ENCODE measurements around the gene GRPEL1.
"Not testable (repeated sequence)": the region's sequence is repeated elsewhere in the genome, so short reads cannot be mapped to it uniquely, and the experiment has no call there.

GRPEL1 gene

DNA sequence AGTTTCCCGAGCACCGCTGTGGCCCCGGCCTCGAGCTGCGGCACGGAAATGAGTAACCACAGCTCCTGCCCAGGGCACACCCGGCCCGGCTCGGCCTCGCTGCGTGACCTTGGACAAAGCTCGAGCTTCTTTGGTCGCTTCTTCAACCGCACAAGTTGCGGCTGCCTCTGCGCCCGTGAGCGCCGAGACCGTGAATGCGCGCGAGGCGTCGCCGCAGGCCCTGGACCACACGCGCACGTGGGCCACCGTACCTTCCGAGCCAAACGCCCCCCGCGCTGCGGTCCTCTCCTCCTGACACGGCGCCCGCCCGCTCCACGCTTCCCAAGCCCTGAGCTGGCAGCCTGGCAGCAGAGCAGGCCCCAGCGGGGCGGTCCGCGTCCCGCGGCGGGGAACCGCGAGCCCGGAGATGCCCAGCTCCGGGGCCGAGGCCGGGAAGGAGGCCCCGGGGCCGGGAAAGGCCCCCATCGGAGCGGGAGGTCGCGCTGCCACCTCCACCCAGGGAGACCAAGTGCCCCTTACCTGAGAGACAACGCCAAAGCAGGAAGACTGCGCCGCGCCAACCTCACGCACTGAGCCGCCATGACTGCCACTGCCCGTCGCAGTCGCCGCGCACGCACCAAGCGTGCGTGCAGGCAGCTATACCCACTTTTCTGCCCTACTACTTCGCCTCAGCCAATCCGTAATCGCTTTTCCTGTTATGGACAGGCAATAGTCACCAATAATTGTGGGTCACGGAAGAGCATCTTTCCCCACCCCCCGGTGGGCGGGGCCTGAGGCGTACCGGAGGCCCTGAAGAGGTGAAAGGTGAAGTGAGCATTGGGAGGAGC is at the start of gene GRPEL1:
Gene GRPEL1 (minus strand): TSS at position 613 of the 827 bp plus-strand sequence. CDS start 32 bp downstream, at position 581.
- peak; percentile 88 for DNase-seq

DNA sequence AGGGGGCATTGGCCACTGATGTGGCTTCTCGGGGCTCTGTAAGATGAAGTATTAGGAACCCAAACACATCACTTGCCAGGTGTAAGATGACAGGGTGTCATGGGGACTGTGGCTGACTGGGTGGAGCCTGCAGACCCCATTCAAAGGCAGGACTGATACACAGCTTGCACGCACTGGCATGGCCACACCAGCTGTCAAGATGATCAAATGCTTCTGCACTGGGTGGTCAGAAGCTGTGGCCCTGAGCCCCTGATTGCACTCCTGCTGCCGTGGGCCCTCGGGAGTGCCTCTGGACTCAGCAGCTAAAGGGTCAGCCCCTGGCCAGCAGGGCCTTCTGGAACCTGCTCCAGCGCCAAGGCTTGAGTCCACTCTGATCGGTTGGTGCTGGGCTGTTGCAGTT is 48.8 kb upstream of the GRPEL1 start:
- DNase-seq, result no peak

DNA sequence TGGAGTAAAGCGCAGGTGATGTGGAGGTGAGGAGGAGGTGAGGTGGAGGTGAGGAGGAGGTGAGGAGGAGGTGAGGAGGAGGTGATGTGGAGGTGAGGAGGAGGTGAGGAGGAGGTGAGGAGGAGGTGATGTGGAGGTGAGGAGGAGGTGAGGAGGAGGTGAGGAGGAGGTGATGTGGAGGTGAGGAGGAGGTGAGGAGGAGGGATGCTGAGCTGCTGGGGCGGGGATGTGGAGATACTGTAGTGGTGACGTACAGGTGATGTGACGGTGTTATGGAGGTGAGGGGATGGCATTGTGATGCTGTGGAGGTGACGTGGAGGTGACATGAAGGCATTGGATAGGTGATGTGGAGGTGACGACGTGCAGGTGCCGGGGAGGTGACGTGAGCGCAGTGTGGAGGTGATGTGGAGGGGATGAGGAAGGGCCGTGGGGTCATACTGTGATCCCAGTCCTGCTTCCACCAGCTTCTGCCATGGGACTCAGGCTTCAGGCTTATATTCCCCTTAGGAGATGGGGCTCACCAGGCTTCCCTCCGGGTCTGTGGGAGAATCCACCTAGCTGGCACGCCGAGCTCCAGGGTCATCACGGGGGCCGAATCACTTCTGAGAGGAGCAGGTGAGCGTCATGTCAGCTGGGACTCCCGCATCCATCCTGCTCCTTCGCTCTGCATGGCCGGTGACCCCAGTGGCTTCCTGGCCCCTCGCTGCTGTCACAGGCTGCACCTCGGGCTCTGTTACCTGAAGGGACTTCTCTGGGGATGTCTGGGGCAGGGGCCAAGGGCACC is 47.9 kb upstream of the GRPEL1 start:
- DNase-seq, result no peak

DNA sequence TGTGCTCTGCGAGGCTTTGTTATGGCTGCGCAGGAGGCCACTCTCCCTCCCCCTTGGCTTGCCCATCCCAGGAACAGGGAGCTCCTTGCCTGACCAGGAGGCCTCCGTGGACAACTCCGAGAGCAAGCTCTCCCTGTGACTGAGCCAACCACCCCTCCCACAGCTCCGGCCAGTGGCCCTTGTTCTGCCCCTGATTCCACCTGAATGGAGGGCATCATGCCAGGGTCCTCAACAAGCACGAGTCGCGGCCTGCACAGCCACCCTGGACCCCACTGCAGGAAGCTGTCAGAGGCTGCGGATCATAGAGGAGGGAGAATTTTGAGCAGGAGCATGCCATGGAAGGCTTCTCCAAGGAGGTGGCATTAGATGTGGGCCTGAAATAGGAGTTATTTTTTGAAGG is 44.8 kb upstream of the GRPEL1 start:
- no peak for DNase-seq

DNA sequence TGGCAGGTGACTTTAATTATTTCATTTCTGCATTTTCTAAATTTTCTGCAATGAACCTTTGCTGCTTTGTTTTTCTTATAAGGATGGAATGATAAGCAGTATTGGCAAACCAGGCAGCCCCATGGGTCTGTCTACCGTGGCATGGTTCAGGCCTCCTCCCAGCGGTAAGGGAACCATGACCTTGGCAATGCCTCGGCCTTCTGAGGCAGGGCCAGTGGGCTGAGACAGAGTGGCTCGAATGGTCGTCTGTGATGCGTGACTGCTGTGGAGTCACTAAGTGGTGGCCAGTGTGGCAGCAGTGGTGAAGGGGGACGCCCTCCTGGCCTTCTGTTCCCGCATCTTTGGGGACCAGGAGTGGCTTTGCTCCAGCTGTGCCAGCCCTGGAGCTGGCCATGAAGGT is 43.6 kb upstream of the GRPEL1 start:
- DNase-seq, result no peak

DNA sequence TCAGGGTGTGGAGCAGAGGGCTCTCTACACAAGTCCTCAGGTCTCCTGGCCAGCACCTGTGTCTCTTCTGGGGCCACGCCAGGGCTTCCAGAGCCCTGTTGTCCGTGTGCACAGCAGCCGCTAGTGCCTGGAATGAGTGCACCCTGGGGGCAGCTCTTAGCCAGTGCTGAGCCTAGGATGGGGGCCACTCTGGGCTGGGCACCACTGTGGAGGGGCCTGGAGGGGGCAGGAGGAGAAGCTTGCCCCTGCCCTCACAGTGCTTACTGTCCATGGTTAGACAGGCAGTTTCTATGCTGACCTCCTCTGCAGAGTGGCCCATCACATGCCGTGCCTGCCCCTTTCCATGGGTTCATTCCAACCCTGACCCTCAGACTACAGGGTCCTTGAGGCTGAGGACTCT is 42.7 kb upstream of the GRPEL1 start:
- DNase-seq, result no peak

DNA sequence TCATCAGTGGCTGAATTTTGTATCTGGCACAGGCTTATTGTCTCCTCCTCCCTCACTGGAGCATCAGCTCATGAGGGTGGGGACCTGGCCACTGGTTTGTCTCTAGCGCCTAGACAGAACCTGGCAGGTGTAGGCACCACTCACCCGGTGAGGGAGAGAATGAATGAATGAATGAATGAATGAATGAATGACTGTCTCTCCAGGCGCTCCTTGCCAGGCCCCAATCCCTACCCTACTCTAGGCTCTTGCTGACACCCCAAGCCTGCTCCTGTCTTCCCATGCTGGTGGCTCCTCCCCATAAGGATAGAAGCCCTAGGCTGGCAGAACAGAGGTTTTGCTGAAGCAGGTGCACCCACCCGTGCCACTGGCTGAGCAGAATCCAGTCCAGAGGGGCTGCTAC is 41.3 kb upstream of the GRPEL1 start:
- DNase-seq, result no peak

DNA sequence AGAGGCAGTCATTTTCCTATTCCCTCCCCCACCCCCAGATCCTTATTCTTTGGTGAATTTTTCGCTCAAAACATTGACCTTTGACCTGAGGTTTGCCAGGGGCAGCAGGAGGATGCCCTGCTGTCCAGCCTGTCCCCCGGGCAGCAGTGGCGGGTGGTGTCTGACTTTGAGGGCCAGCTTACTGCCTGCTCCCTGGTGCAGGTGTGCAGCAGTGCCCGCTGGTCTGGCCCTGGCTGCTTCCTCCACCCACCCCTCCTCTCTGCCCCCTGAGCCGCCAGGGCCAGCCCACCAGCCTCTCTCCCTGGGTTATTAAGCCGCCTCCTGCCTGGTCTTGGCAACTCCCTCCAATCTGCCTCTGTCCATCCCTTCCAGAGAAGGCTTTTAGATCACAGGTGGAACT is 40.8 kb upstream of the GRPEL1 start:
- DNase-seq, result no peak

DNA sequence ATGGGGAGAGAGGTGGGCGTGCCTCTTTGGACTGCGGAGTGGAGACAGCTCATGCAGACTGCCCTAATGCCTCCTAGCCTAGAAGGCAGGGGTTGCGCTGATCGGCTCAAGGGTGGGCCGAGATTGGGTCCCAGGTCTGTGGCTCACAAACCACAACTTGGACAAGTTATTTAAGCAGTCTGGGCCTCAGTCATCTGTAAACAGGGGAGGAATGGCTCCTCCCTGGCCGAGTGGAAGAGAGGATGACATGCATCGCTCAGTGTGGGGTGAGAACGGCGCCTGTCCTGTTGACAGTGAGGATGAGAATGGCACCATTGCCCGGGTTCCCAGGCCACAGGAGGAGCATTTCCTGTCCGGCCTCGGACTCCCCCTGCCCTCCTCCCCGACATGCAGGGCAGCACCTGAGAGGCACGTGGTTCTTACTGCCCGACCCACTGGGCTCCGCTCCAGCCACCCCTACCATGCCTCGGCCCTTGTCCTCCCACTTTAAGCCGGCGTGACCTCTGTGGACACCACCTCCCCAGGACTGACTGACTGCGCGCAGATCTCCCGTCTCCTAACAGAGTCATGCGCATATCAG is 40.3 kb upstream of the GRPEL1 start:
- no peak for DNase-seq

DNA sequence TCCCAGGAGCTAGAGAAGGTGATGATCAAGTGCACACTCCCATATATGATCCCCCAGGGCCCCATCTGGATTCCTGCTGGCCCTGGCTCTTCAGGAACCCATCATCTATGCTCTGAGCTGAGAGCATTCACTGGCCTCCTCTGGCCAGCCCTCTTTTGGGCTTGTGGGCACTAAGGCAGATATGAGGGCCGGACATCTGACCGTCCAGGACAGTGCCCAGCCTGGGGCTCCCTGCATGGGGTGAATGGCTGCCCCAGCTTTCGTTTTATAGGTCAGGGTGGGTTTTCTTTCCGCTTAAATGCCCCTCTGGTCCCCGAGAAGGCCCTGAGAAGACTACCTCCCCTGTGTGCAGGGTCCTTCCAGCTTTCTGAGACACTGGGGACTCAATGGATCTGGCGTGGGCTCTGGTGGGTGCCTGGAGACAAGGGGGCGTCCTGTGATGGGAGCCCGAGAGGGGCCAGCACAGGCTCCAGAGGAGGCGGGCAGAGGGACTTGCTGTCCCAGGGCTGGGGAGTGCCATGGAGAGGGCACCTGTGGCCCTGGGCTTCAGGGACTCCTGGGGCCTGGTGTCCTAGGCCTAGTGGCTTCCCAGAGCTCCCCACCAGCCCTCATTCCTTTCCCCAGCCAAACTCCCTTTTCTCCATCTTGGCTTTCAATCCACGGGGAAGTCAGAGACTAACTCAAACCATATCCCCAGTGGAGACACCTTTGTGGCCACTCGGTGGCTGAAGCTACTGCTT is 39.5 kb upstream of the GRPEL1 start:
- no peak for DNase-seq

DNA sequence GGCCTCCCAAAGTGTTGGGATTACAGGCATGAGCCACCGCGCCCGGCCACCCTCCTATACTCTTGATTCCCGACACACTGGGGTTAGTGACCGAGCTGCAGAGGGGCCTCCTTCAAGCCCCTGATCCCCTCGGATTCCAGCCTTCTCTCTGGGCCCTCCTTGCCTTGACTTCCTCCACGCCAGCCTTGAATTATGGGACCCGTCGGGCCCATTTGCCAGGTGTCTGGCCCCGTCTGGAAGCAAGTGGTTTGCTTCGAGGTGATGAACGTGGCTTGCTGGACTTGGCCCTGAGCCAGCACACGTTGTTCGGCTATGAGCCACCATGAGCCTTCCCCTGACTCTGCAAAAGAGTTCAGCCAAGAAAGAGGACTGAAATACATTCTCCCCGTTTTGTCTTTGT is 37.4 kb upstream of the GRPEL1 start:
- no peak for DNase-seq

DNA sequence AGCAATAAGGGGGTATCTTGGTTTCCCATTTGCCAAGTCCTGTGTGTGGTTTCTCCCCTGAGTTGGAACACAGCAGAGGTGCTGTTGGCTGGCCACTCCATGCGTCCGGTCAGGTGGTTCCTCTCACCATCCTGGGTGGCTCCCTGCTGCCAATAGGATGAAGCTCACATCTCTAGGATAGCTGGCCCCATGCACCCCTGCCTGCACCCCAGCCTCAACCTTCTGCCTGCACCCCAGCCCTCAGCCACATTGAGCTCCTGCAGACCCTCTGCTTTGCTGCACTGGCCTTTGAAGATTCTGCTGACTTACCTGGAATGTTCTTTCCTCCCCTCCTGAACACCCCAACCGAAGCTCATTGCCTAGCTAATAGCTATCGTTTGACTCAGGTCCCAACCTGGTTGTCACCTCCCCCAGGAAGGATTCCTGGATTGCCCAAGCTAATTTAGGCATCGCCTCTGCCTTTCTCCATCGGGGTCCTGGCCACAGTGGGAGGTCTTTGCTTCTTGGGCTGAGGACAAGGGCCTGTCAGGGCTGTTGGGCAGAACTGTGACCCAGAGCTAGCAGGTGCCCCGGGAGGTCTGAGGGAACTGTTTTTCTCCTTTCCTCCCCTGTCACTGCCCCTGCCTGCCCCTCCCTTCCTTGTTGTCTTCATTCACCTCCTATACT is 36.6 kb upstream of the GRPEL1 start:
- no peak for DNase-seq

DNA sequence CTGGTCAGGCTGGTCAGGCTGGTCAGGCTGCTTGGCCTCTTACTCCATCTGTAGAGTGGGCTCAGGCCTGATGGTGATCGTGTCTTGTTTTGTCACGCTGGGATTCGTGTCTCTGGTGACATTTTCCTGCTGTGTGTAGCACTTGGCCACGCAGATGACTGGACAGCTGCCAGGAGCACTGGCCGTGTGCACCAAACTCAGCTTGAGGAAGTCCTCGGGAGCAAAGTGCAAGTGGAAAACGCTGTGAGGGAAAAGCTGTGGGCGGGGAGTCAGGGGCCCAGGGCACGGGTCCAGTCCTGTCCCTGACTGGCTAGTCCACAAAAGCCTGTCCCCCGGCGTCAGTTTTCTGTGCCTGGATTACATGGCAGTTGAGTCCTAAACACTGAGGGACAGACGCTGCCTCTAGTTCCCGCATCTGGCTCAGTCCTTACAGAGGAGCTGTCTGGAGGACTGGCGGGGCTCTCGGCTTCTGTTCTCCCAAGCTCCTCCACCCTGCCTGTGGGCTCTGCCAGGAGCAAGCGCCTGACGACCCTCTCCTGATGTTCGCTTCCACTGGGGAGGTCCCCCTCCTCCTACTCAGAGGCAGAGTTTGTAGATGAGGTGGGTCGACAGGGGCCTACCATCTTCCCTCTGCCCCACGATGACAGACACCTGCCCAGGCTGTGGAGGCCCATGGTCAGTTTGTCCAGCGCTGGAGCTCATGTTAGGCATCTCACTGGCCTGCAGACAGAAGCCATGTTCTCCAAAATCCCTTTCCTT is 35.9 kb upstream of the GRPEL1 start:
- peak; percentile 27 for DNase-seq

DNA sequence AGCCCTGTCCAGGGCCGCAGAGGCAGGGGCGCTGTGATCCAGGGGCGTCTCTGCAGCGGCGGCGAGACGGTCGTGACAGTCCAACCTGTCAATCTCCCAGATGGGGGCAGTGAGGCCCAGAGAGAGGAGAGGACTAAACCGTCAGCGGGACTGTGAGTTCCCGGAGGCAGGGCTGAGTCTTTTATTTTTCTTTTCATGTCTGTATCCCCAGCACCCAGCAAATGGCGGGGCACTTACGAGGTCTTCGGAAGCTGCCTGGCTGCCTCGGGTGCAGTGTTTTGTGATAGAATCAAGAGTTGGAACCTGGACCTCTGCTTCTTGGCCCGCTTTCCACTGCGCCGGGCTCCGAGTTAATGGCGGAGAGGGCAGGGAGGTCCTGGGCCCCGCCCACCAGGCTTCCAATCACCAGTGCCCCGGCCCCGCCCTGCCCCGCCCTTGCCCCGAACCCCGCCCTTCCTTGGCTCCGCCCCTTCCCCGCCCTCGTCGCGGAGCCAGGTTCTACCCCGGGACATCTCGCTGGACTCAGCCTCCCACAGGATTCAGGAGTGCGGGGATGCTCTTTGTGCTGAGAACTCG is 35.3 kb upstream of the GRPEL1 start:
- DNase-seq, result peak; percentile 29

DNA sequence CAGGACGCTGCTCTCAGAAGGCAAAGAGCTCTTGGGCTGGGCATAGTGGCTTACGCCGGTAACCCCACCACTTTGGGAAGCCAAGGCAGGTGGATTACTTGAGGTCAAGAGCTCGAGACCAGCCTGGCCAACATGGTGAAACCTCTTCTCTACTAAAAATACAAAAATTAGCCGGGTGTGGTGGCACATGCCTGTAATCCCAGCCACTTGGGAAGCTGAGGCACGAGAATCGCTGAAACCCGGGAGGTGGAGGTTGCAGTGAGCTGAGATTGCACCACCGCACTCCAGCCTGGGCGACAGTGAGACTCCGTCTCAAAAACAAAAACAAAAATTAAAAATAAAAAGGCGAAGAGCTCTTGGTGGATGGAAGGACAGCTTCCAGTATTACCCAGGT is 34.6 kb upstream of the GRPEL1 start:
- not testable (repeated sequence) for DNase-seq

DNA sequence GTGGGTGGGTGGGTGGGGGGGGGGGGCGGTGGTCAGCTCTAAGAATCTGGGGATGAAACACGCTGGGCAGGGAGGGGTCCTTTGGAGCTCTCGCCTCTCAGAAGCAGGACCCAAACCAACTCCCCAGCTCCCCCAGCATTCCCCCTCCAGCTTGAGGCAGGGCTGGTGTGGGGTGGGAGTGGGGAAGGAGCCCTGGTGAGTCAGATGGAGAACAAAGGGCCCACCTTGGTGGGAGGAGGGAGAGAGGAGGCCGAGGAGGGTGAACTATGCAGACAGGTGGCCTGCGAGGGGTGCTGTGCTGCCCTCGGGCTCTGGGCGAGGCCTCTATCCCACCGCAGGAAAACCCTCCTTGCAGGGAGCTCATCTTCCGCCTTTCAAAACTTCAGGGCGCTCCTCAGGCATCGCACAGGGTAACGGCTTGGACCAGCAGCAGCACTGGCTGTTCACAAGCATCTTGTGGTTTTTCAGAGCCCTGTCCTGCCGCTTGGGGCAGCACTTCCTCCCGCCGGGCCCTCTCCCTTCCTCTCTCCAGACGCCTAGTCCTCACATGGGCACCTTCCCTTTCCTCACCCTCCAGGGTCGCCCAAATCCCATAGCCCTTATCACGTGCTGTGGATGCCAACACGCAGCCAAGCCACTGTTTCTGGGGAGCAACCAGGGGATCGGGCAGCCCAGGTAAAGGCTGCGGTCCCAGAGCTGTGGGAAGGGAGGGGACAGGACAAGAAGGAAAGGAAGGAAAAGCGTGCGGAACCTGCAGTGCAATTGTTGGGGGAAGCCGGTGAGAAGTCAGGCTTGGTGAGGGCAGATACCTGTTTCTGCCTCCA is 34.0 kb upstream of the GRPEL1 start:
- peak; percentile 20 for DNase-seq

DNA sequence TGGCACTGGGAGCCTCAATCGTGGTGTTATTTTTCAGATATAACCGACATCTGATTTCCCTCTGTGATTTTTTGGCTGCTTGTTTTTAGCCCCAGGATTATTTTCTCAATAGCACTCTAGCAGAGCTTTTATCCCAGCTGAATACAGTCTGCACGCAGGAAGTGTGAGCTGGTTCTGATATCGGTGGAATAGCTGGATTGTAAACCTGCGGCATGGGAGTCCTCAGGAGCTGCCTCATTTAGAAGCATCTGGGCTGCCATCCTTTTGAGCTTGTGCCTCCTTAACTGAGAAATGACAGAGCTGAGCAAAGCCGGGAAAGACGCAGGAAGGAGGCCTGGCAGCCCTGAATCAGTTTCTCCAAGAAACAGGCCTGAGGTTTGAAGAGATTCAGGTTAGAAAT is 28.4 kb upstream of the GRPEL1 start:
- no peak for DNase-seq

DNA sequence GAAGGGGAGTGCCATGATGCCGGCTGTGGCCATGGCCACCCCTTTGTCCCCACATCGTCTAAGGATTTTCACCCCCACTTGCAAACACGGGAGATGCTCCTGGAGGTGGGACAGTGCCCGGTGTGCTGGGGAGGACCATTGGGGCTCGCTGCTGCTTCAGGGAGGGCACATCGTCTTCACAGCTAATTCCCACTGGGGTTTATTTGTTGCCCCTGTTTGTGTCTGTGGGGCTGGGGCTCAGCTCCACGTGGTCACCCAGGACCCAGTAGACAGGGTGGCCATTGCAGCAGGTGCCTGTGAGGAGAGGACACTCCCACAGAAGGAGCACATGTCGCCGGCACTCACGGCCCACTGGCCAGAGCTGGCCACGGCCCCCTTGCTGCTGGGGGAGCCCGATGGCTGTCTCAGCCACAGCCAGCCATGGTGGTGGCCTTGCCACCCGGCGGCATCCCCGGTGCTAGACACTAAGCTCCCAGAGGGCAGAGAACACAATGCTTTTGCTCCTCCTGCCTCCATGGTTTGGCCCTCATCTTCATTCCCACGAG is 27.8 kb upstream of the GRPEL1 start:
- no peak for DNase-seq

DNA sequence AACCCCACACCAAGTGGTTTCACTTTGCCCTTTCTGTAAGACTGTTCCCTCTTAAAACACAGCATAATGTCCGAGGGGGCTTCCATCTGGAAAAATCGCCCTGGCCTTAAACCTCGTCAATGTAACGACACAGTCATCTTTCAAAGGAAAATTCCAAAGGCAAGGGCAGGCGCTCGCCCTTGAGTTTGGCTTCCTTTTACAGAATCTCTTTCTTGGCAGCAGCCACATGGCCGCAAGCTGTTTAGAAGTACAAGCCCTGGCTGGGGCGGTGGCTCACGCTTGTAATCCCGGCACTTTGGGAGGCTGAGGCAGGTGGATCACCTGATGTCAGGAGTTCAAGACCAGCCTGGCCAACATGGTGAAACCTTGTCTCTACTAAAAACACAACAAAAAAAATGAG is 27.1 kb upstream of the GRPEL1 start:
- DNase-seq, result no peak

DNA sequence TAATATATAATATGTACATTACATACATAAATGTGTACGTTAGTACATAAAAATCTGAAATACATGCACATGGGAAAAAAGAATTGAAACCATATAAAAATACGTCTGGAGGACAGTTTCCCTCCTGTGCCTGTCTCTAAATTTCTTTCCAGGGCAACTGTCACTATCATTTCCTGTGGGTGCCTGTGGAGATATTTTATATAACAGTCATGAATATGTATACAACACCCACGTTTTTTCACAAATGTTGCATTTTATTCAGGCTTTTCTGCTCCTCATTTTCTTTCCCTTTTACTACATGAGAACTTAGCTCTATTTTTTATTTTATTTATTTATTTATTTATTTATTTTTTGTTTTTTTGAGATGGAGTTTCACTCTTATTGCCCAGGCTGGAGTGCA is 24.2 kb upstream of the GRPEL1 start:
- no peak for DNase-seq

Data from DMS79 (cell line).